HEK293T (cell line): ENCODE measurements around the gene SERAC1.

Source experiments
- CTCF ChIA-PET: fragments of 350-600 bp; formaldehyde crosslinking; extraction: SDS; loops from one replicate; lab custom pipeline; 2021; ENCODE audit warnings: antibody characterized with exemption, inconsistent platforms; lab: Yijun Ruan, JAX
- POLR2A ChIA-PET: fragments of 350-600 bp; formaldehyde crosslinking; extraction: SDS; loops from one replicate; lab custom pipeline; 2020; ENCODE audit warnings: antibody characterized with exemption, inconsistent platforms; lab: Yijun Ruan, JAX
- DNase-seq: peaks from one replicate; pipeline ENCODE4 v3.0.0; 2012; ENCODE audit warnings: mixed read lengths; ENCODE audit errors: extremely low spot score
- ARNT ChIP-seq: fragments of 450-650 bp; IDR thresholded peaks from 2 replicates; pipeline ENCODE4 v1.6.1; 2017; ENCODE audit warnings: mild to moderate bottlenecking
- BHLHE40 ChIP-seq: fragments of 450-650 bp; IDR thresholded peaks from 2 replicates; pipeline ENCODE4 v1.6.1; 2016; ENCODE audit warnings: mild to moderate bottlenecking, moderate library complexity, borderline replicate concordance
- CTBP1 ChIP-seq: fragments of 450-650 bp; IDR thresholded peaks from 2 replicates; pipeline ENCODE4 v1.6.1; 2016; ENCODE audit warnings: borderline replicate concordance
- ELF4 ChIP-seq: fragments of 450-650 bp; IDR thresholded peaks from 2 replicates; pipeline ENCODE4 v1.6.1; 2017; ENCODE audit warnings: antibody characterized with exemption
- FOXA1 ChIP-seq: fragments of 450-650 bp; IDR thresholded peaks from 2 replicates; pipeline ENCODE4 v1.6.1; 2016; ENCODE audit warnings: mild to moderate bottlenecking
- FOXK2 ChIP-seq: fragments of 450-650 bp; IDR thresholded peaks from 2 replicates; pipeline ENCODE4 v1.6.1; 2016; ENCODE audit warnings: mild to moderate bottlenecking
- FOXM1 ChIP-seq: fragments of 450-650 bp; IDR thresholded peaks from 2 replicates; pipeline ENCODE4 v1.6.1; 2017; ENCODE audit warnings: mild to moderate bottlenecking, borderline replicate concordance
- HDGF ChIP-seq: fragments of 450-650 bp; IDR thresholded peaks from 2 replicates; pipeline ENCODE4 v1.6.1; 2017; ENCODE audit warnings: antibody characterized with exemption, borderline replicate concordance
- L3MBTL2 ChIP-seq: fragments of 450-650 bp; conservative IDR thresholded peaks from 2 replicates; pipeline ENCODE4 v1.6.1; 2016; ENCODE audit warnings: mild to moderate bottlenecking
- LEF1 ChIP-seq: fragments of 450-650 bp; IDR thresholded peaks from 2 replicates; pipeline ENCODE4 v1.6.1; 2017; ENCODE audit warnings: mild to moderate bottlenecking, borderline replicate concordance
- NFRKB ChIP-seq: fragments of 450-650 bp; IDR thresholded peaks from 2 replicates; pipeline ENCODE4 v1.6.1; 2016; ENCODE audit warnings: mild to moderate bottlenecking, moderate library complexity
- PKNOX1 ChIP-seq: fragments of 450-650 bp; IDR thresholded peaks from 2 replicates; pipeline ENCODE4 v1.6.1; 2016
- SP1 ChIP-seq: fragments of 450-650 bp; IDR thresholded peaks from 2 replicates; pipeline ENCODE4 v1.6.1; 2017
- SUZ12 ChIP-seq: fragments of 450-650 bp; IDR thresholded peaks from 2 replicates; pipeline ENCODE4 v1.6.1; 2016; ENCODE audit warnings: mild to moderate bottlenecking
- TARDBP ChIP-seq: fragments of 450-650 bp; IDR thresholded peaks from 2 replicates; pipeline ENCODE4 v1.6.1; 2016
- ZNF384 ChIP-seq: fragments of 450-650 bp; IDR thresholded peaks from 2 replicates; pipeline ENCODE4 v1.6.1; 2016

The SERAC1 gene

GRCh38 chr6:158070513-158070912 is 97.5 kb downstream of the SERAC1 start:
- CTCF ChIA-PET = interaction anchor here (1.3 kb wide), 1 partner anchor 30 kb away, joined by 3 read pairs; no protein-coding TSS in a partner anchor
- TF ChIP-seq CTBP1 = no peak
- no peak for TF ChIP-seq HDGF
- TF ChIP-seq NFRKB = no peak
- TF ChIP-seq FOXM1 = no peak
- TF ChIP-seq BHLHE40 = no peak
- TF ChIP-seq L3MBTL2 = no peak
- no peak for TF ChIP-seq SUZ12
- no peak for TF ChIP-seq SP1
- TF ChIP-seq ZNF384 = no peak
- no peak for DNase-seq
- POLR2A ChIA-PET = interaction anchor here (1.1 kb wide), 1 partner anchor 747 kb away, joined by 4 read pairs; the partner anchor contains the start of gene TMEM242

GRCh38 chr6:158069800-158070195 is 98.3 kb downstream of the SERAC1 start:
- no peak for DNase-seq
- POLR2A ChIA-PET = interaction anchor here (1.1 kb wide), 1 partner anchor 747 kb away, joined by 4 read pairs; the partner anchor contains the start of gene TMEM242
- CTCF ChIA-PET = interaction anchor here (0.9 kb wide), 1 partner anchor 66 kb away, joined by 5 read pairs; no protein-coding TSS in a partner anchor

GRCh38 chr6:158068893-158069799 is 98.9 kb downstream of the SERAC1 start:
- CTCF ChIA-PET = interaction anchor here (0.9 kb wide), 1 partner anchor 66 kb away, joined by 5 read pairs; no protein-coding TSS in a partner anchor
- no peak for DNase-seq
- POLR2A ChIA-PET = interaction anchor here (1.1 kb wide), 1 partner anchor 746 kb away, joined by 4 read pairs; the partner anchor contains the start of gene TMEM242
- no peak for TF ChIP-seq ZNF384
- no peak for TF ChIP-seq NFRKB
- no peak for TF ChIP-seq BHLHE40
- no peak for TF ChIP-seq CTBP1

More at GRCh38 chr6:158069800-158070195, 98.3 kb downstream of the SERAC1 start:
- TF ChIP-seq NFRKB (no peak), ZNF384 (no peak), FOXA1 (no peak), CTBP1 (no peak), SUZ12 (no peak), LEF1 (no peak), ARNT (no peak), HDGF (no peak), L3MBTL2 (no peak), TARDBP (no peak)

- no peak for TF ChIP-seq NFRKB
- no peak for TF ChIP-seq SUZ12
- no peak for TF ChIP-seq HDGF
- no peak for TF ChIP-seq PKNOX1
- no peak for TF ChIP-seq FOXM1
- TF ChIP-seq SP1 = no peak
- no peak for TF ChIP-seq BHLHE40
- no peak for TF ChIP-seq CTBP1
- no peak for TF ChIP-seq ZNF384
- TF ChIP-seq L3MBTL2 = no peak
- ChIA-PET POLR2A (interaction anchor here (1.0 kb wide), 1 partner anchor 84 kb away, joined by 4 read pairs; no protein-coding TSS in a partner anchor), CTCF (interaction anchor here (0.6 kb wide), 1 partner anchor 70 kb away, joined by 3 read pairs; no protein-coding TSS in a partner anchor)
- no peak for DNase-seq
Measured at GRCh38 chr6:158068156-158068892, 99.7 kb downstream of the SERAC1 start.

GRCh38 chr6:158067436-158068015 is 100.5 kb downstream of the SERAC1 start:
- TF ChIP-seq SUZ12 (no peak), BHLHE40 (no peak), L3MBTL2 (no peak), CTBP1 (no peak), ARNT (no peak), ZNF384 (no peak), ELF4 (no peak), LEF1 (no peak), SP1 (no peak), FOXK2 (no peak), TARDBP (no peak), NFRKB (no peak), HDGF (no peak)
- POLR2A ChIA-PET = interaction anchor here (1.0 kb wide), 1 partner anchor 84 kb away, joined by 4 read pairs; no protein-coding TSS in a partner anchor
- CTCF ChIA-PET = no interaction called here
- no peak for DNase-seq

GRCh38 chr6:158066136-158066781 is 101.8 kb downstream of the SERAC1 start:
- DNase-seq = no peak
- ChIA-PET POLR2A (no interaction called here), CTCF (no interaction called here)
- TF ChIP-seq ZNF384 = no peak
- no peak for TF ChIP-seq BHLHE40
- no peak for TF ChIP-seq HDGF
- no peak for TF ChIP-seq FOXK2
